Measurements from ENCODE around the gene APH1B. TPM values are rescaled to one million over a fixed set of nuclear protein-coding genes. Genes with fewer than 3 reads are reported as not detected.
"Not testable (repeated sequence)": the region's sequence is repeated elsewhere in the genome, so short reads cannot be mapped to it uniquely, and the experiment has no call there.

The APH1B gene
- polyA plus RNA-seq, 12 donors: 11.4 to 15.1 (median 13.8) TPM; not detected in 1

DNA sequence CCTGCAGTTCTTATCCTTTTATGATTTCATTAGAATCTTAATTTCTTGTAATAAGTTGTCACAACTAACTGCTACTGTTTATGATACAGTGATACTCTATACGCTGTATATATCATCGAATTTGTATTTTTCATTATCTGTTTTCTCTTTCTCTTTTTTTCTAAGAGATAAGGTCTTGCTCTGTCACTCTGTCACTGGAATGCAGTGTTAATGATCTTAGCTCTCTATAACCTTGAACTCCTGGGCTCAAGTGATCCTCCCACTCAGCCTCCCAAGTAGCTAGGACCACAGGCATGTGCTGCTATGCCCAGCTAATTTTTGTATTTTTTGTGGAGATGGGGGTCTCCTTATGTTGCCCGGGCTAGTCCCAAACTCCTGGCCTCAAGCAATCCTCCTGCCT lies 14.8 kb downstream of the APH1B start:
- no peak for DNase-seq

DNA sequence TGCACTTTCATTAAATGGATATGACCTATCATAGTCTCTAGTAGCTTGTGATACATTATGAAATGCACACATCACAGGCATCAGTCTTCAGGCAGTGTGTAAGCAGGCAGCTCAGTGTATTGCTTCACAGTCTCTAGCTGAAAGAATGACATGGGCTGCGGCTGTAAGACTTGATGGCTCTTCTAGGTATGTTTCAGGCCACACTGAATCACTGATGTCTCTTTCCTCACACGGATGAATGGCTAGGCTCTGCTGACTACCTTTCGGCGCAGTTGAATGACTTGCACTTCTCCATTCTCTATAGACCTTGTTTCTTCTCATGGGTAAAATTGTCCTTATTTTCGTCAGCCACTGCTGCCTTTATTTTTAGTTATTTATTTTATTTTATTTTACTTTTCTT lies 15.4 kb downstream of the APH1B start:
- DNase-seq: no peak

DNA sequence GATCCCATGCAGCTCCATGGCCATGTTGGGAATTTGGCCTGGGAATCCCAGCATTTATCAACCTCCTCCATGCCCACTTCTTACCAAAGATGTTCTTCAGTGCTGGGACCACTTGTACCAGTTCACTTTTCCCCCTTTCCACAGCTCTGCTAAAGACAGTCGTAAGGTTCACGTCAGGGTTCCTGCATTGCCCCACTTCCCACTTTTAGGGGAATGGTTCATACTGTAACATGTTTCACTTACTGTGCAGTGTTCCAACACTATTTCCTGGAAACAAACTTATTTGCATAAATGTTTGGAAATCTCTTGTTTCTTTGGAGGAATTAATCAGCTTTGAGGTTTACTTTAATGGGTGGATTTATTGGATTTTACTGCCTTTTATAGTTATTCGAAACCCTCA lies 17.0 kb downstream of the APH1B start:
- DNase-seq: no peak

DNA sequence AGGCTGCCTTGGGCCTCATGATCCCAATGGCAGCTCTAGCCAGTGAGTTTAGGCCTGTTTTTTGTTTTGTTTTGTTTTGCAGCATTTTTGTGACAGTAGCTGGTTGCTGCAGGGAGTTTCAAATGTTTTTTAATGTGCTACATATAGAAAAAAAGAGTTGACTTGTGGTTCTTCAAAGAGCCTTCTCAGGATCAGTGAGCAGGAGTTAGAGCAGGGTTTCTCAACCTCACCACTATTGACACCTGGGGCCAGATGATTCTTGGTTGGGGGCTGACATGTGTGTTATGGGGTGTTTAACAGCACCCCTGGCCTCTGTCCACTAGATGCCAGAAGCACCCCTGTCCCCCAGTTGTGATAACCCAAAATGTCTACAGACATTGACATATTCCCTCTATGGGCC lies 17.9 kb downstream of the APH1B start:
- DNase-seq: no peak

DNA sequence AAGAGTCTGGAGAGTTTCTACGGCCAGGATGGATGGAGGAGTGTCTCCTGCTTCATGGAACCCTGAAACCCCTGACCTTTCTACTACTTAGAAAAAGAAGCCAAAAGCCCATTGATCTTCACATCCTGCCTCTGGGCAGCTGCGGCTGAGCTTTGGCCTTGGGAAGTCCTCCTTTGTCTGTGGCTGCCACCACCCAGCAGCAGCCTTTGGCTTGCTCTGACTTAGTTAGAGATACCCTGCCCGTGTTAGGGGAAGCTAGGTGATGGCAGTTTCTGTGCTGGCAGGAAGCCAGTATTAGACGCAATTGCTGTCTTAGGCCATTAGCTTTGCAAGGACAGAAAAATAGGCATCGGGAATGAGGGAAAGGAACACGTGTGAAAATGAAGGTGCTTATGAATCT lies 18.8 kb downstream of the APH1B start:
- DNase-seq: no peak

DNA sequence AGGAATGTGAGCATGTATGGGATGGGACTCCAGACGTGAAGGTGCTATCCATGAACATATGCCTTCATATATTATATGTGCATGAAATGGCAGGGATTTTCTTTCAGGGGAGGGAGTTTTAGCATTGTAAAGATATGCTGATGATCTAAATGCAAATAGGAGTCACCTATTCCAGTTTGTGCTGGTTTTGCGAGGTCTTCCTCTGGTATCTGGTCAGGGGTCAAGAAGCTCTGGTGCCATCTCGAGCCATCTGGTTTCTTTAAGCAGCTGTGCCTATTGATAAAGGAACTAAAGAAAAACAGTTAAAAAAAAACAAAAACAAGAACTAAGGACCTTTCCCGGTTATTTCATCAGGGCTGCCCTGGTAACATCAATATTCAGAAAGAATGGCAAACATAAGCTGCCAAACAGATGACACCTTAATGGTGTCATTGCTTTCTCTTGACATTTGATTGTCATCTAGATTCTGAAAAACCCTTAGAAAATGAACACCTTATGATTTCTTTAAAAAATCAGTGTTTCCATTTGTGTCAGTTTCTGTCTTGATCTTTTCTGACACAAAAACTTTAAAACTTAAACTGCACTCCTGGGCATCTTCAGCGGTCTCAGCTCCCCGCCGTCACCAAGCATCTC lies 22.7 kb downstream of the APH1B start:
- DNase-seq: no peak

DNA sequence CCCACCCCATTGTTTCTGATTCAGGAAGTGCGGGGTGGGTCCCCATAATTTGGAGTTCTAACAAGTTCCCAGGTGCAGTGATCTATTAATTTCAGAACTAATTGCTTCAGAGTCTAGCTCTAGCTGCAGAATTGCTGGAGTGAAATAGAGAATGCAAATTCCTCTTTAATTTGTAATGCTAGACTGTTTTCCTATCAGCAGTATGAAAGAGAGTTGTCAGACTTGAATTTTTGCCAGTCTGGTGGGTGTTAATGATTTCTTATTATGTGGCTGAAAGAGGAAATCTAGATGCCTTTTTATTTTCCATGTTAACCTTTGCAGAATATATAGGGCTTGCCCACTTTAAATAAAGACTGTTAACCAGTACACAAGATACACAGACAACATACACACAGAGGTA lies 23.7 kb downstream of the APH1B start:
- no peak for DNase-seq

DNA sequence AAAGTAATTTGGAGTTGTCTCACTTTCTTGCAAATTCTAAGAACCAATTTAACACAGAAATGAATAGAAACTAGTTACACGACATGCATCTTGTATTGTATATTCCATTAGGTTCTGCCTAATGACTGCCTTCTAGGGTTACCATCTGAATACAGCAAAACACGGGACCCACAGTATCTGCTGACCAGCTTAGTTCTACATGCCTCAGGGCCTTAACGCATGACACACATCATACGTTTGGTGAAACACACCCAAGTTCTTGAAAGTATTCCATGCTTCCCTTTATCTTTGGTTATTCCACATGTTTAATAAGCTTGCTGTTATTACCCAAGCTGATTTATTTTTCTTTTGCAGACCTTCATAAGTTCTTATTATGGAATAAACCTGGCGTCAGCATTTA lies 27.9 kb downstream of the APH1B start:
- DNase-seq: no peak

DNA sequence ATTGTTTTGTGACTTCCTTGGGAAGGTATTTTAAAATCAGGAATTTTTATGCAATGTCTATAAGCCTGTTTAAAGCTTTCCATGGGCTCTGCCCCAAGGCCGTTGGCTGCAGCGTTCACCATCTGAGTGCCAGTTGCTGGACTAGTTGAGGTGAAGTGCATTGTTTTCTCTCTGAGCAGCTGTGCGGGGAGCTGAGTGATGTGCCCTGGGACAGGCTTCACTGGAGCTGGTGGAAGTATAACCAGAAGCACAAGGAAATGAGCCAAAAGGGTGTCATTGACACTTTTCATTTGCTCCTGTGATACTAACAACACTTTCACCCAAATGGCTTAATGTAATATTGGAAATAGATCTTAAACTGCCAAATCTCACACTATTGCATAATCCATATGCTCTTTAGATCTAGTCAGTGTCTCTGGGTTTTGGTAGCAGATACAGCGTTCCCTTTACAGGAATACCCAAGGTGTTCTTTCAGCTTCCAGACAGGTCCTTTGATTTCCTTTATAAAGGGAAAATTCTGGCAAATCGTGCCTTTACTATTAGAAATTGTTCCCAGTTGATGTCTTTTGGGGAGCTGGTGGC lies 29.2 kb downstream of the APH1B start:
- no peak for DNase-seq

DNA sequence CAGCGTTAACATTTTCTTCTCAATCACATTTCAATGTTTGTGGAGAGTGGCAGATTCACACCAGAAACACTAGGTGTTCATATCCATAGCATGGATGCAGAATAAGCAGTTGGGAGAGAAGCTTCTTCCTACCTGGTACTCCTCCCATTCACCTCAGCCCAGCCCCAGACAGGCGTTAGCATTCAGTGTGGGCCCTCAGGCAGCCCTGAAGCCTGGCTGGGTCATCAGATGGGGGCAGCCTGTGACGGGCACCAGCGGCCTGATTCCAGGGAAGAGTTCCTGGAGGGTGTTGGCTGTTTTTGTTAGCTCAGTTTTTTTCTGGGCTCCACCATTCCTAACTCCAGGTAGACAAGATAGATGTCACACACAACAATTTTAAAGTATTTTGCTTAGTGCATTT lies 31.1 kb downstream of the APH1B start:
- no peak for DNase-seq

DNA sequence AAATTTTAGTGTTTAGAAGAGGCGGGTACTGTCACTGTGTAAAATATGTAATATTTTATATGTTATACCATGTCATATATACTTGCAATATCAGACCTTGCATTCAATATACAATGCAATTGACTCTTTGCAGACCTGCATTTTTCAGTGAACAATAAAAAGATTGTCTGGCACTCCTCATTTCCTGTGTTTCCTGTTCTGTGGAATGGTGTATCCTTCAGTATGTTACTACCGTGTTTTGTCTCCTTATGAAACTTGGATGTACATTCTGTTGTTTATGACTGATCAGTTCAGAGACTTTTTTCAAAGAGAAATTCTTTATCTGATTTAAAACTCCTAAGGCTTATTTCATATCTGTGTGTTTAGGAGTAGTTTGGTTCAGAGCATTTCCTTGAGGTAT lies 31.5 kb downstream of the APH1B start:
- no peak for DNase-seq

DNA sequence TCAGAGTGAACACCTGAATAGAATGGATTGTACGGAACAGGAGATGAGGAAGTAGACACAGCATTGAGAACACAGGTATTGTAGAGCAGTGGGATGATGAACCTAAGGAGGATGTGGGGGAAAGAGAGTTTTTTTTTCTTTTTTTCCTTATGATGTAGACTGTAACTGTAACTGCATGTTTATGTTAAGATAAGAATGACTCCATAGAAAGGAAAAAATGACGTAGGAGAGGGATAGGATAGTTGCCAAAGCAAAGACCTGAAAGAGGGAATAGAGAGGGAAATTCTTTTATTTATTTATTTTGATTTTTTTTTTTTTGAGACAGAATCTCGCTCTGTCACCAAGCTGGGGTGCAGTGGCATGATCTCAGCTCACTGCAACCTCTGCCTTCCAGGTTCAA lies 33.2 kb downstream of the APH1B start:
- no peak for DNase-seq

DNA sequence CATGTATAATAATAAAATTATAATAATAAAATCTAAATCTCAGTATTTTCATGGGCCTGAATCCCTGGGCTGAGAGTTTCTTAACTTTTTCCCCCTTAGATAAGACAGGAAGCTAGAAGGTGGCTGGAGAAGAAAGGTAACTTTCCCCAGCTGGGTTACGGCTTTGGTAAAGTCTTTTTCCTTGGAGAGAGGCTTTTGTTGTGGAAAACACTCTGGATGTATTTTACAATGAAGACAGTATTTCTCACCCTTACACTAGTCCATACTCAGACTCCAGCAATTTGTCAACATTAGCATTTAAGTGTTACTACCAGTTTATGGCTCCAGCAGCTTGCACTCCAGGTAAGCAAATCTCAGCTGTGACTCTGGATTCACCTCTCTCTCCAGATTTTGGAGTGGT lies 34.9 kb downstream of the APH1B start:
- DNase-seq: no peak

DNA sequence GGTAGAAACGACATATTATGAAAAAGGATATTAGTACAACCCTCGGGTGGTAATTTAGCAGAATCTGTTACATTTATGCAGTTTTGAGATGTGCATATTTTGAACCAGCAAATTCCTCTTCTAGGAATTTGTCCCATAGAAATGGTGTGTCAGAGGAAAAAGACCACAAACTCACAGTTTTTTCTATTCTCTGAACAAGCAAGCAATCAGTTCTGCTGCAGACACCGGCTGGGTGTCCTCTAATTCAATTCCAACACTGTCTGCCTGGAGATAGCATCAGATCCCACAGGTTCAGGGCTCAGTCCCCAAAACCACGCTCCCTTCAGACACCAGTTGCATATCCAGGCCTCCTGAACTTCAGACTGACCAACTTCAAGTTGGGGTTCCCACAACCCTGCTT lies 36.4 kb downstream of the APH1B start:
- no peak for DNase-seq

DNA sequence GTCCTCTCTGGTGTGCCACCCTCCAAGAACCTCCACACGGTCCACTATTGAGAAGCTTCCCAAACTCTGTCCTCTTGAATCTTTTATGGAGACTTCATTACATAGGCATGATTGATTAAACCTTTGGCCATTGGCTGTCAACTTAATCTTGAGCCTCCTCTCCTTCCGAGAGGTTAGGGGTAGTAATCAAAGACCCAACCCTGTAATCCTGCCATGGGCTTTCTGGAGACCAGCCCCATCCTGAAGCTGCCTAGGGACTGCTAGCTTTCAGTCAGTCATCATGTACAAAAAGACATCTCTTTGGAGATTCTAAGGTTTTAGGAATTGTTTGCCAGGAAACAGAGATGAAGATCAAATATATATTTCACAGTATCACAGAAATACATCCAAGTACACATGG lies 37.0 kb downstream of the APH1B start:
- no peak for DNase-seq

DNA sequence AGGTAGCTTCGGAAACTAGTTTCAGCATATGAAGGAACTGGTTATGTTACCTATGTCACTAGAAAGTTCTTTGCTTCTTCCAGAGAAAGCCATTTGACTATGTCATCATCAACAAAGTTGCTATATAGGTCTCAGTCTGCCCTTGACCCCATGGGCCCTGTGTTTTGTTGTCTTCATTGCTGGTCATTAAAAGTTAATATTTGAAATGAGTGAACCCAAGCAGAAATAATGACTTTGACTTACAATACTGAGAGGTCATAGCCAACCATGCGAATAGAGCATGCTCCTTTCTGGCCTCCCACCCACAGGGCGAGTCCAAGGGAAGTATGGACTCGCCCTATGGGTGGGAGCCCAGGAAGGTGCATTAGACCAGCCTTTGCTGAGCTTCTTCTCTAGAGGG lies 40.9 kb downstream of the APH1B start:
- DNase-seq: no peak

DNA sequence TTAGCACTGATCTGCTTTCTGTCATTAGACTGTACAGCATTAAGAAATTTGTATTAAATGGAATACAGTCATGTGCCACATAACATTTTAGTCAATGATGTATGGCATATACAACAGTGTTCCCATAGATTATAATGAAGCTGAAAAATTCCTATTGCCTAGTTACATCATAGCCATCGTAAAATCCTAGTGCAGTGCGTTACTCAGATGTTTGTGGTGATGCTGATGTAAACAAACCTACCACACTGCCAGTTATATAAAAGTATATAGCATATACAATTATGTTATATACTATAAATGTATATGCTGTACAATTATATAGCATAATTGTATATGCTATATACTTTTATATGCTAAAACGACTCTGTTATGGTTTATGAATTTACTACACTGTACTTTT lies 41.7 kb downstream of the APH1B start:
- no peak for DNase-seq

DNA sequence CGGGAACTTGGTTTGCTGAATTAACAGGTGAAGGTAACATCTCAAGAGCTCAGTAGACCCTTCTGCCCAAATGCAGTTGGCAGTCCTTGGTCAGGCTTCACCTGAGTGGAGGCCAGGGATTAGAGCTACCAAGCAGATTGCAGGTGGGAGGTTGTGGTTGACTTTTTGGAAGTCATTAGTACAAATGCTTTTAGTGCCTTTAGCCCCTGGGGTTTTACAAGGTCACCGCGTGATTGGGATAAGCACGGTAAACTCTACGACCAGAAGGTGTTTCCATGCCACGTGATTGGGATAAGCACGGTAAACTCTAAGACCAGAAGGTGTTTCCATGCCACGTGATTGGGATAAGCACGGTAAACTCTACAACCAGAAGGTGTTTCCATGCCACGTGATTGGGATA lies 43.0 kb downstream of the APH1B start:
- not testable (repeated sequence) for DNase-seq

DNA sequence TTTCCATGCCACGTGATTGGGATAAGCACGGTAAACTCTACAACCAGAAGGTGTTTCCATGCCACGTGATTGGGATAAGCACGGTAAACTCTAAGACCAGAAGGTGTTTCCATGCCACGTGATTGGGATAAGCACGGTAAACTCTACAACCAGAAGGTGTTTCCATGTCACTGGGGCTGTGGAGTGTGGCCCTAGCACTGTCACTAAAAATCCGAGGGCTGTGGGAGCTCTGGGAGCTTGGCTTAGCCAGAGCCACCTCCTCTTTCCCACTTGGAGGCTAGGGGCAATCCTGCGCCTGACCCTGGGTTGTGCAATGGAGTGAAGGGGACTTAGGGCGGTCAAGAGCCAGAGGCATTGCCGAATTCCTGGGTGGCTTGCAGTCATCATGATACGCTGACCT lies 43.6 kb downstream of the APH1B start:
- DNase-seq: not testable (repeated sequence)

DNA sequence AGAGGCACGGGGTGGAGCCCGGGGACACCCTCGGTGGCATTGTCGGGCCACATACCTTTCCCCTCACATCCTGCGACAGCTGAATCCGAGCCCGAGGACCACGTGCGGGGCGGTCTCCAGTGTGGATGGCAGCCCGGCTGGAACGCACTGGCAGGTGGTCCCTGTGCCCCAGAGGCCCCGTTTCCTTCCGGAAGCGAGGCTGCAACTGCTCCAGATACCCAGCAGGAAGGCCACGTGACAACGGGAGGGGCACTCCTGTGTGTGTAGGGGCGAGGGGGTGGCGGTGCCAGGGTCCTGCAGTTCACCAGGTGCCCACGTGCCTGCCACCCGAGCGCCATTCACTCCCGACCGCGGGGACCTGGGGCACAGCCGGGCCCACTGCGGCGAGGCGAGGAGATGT lies 44.1 kb downstream of the APH1B start:
- no peak for DNase-seq

DNA sequence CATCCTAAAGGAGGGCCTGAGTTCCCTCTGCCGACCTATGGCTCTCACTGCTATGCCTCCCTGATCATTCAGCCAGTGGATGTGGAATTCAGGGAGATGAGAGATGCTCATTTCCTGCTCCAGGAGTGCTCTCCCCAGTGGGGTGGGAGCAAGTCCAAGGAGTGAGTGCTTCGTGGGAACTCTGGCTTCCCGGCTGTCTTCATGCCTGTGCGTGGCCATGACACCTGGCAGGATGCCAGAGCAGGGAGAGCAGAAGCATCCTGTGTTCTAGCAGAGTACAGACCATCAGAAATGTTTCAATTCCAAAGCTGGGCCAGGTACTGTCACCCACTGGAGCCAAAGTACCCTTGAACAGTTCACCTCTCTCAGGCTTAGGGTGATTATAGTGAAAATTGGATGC lies 45.1 kb downstream of the APH1B start:
- no peak for DNase-seq

DNA sequence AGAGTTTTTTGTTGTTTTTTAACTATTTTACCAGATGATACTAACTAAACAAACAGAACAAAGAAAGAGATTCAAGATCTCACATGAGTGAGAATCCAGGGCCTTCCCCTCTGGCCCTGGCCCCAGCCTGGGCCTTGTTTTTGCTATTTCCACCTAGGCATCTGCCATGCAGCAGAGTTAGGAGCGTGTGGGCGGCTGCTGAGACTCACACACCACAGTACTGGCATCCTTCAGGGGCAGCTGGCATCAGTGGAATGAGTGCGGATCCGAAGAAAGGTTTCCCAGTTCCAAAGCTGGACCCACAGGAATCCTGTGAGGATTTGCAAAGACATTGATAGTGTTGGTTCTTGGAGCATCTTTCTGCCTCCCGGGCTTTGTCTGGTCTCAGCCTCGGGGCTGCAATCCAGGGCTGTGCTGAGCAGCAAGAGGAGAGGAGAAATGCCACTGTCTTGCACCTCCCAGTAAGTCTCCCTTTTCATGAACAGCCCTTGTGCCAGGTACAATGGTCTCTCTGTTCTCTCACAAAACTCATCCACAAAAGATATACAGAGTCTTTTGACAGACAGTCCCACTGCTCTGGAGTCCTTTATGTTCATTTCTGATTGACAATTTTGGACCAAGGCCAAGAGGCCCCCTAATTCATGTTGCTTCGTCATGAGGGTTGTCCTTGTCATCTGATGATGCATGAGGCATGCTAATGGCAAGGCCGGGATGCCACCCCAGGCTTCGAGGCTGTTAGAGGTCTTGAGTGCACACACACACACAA lies 46.6 kb downstream of the APH1B start:
- no peak for DNase-seq

DNA sequence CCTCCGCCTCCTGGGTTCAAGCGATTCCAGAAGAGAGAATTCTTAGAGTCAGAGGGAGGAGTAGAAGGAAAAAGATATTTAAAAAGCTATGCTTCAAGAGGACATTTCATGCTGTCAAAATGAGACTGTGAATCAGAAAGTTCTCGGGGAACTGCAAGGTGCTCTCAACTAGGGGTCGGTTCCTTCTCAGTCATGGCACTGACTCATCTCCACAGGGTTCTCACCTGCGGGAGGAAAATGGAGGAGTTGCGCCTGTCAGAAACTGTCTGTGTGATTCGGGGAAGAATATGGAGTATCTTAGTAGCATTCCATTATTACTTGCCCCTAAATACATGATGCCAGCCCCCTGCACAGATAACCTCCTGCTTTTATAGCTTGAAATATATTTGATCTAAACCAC lies 47.4 kb downstream of the APH1B start:
- no peak for DNase-seq

Measured in muscle of arm (tissue), 12 donors.